ENCODE measurements around the gene SDK1. TPM values are rescaled to one million over a fixed set of nuclear protein-coding genes. Genes with fewer than 3 reads are reported as not detected.
A peak's percentile ranks its signal among the peaks of the same experiment; 100 is the strongest.

Gene SDK1, protein sequence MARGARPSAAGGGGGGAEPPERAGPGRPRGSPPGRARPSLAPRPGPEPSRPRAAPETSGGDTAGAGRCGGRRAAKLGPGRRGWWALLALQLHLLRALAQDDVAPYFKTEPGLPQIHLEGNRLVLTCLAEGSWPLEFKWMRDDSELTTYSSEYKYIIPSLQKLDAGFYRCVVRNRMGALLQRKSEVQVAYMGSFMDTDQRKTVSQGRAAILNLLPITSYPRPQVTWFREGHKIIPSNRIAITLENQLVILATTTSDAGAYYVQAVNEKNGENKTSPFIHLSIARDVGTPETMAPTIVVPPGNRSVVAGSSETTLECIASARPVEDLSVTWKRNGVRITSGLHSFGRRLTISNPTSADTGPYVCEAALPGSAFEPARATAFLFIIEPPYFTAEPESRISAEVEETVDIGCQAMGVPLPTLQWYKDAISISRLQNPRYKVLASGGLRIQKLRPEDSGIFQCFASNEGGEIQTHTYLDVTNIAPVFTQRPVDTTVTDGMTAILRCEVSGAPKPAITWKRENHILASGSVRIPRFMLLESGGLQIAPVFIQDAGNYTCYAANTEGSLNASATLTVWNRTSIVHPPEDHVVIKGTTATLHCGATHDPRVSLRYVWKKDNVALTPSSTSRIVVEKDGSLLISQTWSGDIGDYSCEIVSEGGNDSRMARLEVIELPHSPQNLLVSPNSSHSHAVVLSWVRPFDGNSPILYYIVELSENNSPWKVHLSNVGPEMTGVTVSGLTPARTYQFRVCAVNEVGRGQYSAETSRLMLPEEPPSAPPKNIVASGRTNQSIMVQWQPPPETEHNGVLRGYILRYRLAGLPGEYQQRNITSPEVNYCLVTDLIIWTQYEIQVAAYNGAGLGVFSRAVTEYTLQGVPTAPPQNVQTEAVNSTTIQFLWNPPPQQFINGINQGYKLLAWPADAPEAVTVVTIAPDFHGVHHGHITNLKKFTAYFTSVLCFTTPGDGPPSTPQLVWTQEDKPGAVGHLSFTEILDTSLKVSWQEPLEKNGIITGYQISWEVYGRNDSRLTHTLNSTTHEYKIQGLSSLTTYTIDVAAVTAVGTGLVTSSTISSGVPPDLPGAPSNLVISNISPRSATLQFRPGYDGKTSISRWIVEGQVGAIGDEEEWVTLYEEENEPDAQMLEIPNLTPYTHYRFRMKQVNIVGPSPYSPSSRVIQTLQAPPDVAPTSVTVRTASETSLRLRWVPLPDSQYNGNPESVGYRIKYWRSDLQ (N-terminal part only)
- 9.9 TPM for total RNA-seq

DNA sequence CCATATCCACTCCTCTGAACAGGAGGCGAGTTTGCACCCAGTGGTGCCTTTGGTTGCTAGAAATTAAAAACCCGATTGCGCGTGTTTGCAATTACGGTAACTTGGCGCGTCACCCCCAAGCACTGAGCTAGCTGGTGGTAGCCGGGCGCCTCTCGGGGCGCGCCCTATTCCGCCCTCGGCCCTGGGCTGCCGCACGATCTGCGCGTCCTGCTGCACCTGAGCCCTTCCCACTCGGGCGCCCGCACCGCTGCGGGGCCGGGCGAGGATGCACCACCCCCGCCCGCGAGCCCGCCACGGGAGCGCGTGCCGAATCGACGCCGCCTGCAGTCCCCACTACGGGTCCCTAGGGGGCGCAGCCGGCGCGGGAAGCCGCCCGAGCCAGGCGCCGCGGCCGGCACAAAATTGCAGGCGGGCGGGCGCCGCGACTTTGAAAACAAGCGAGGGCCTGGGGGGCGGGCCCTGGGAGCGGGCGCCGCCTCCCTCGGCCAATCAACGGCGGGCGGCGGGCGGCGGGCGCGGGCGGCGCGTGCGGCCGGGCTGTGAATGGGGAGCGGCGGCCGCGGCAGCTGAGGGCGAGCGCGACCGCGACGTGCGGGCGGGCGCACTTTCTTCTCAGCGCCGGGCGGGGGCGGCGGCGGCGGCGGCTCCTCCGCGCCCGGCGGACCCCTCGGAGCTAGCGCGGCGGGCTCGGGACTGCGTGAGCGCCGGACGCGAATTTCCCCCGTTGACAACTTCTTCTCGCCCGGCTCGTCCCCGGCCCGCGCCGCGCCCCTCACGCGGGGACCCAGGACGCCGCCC, at the start of gene SDK1:
Gene SDK1, plus strand, starts transcription at position 602 of the 798 bp plus-strand sequence. CDS start 335 bp downstream, outside the sequence.
- peak; percentile 96 for DNase-seq

DNA sequence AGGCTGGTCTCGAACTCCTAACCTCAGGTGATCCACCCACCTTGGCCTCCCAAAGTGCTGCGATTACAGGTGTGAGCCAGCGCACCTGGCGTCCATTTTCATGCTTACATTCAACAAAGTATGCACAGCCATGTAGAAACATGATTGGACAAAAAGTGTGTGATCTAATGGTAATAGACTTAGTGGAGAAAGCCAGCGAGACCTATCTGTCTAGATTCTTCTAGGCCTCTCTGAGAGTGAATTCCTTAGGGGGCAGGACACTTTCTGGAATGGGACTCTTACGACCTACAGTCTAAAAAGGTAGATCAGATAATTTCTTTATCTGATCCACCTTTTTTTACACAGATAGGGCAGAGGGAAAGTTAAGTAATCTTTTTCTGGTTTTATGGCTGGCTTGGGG, 46.3 kb upstream of the SDK1 start:
- no peak for DNase-seq

DNA sequence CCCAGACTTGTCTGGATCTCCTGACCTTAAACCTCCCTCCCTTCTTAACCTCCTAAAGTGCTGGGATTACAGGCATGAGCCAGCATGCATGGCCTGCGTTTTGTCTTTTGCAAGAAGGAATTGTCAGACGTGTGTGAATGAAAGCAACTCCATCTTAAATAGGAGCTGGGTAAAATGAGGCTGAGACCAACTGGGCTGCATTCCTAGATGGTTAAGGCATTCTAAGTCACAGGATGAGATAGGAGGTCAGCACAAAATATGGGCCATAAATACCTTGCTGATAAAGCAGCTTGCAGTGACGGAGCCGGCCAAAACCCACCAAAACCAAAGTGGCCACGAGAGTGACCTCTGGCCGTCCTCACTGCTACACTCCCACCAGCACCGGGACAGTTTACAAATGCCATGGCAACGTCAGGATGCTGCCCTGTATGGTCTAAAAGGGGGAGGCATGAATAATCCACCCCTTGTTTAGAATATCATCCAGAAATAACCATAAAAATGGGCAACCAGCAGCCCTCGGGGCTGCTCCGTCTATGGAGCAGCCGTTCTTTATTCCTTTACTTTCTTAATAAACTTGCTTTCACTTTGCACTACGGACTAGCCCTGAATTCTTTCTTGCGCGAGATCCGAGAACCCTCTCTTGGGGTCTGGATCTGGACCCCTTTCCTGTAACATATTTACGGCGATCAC, 41.2 kb upstream of the SDK1 start:
- DNase-seq: peak; percentile 21

DNA sequence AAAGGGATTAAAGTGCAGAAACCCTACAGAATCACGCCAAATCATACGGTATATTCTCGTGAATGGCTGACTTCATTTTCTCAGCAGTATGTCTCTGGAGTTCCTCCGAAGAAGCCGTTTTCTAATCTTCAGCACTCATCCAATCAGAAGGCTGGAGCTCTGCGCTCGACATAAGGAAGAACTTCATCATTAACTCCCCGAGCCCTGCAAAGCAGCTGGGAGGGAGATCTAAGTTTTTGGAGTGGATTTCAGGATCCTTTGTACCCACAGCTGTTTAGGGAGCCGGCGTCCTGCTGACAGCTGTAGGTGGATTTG, 40.7 kb upstream of the SDK1 start:
- DNase-seq: peak; percentile 84

DNA sequence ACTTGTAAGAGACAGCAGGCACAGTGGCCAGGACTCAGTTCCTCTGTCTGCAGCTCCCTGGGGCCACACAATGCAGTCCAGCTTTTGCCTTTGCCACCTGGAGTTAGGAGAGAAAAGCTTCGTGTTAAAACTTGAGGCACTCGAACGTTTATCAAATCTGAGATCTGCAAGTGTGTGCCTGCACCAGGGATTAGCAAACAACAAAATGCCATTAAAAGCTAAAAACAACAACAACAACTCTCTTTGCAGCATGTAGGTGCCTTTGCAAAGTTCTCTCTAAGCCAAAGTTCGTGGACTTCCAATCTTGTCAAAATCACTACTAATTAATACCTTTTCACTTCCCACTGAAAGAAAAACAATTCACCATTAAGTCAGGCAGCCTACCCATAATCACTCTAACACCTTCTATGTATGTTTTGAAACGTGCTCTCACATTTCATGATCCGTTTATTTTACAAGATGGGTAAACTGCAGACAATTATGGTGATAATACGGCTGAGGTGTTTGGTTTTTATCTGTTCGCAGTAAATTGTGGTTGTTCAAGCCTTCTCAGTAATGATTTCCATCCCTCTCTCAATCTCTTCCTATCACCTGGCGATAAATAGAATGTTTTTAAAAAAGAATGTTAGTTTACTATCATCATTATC, 36.2 kb upstream of the SDK1 start:
- DNase-seq: no peak

DNA sequence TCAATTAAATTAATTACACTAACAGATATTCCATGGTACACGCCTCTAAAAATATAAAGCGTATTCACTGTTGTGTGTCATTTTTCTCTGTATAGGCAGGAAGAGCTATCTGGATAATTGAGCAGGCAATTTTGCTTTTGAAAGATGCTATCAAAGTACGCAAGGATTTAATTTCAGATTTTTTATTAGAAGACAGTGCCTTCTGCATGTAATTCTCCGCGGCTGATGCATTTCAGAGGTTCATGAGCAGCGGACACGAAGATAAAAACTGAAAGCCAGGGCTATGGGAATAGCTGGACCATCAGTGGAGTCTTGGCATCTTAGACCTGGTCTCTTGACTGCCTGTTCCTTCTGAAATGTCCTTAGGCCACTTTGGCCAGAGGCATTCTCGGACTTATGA, 35.7 kb upstream of the SDK1 start:
- DNase-seq: no peak

DNA sequence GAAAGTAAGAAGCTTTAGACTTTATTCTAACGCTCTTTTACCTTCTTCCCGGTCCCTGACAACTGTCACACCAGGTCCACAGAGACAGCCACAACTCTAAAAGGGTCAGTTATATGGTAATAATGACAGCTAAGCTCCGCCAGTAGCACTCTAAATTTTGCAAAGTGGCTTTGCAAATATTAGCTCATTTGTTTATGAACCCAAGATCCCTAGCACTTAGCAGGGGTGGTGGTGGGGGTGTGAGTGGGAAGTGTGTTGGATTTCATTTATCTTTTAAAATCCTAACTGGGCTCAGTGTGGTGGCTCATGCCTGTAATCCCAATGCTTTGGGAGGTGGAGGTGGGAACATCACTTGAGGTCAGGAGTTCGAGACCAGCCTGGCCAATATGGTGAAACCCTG, 34.8 kb upstream of the SDK1 start:
- no peak for DNase-seq

DNA sequence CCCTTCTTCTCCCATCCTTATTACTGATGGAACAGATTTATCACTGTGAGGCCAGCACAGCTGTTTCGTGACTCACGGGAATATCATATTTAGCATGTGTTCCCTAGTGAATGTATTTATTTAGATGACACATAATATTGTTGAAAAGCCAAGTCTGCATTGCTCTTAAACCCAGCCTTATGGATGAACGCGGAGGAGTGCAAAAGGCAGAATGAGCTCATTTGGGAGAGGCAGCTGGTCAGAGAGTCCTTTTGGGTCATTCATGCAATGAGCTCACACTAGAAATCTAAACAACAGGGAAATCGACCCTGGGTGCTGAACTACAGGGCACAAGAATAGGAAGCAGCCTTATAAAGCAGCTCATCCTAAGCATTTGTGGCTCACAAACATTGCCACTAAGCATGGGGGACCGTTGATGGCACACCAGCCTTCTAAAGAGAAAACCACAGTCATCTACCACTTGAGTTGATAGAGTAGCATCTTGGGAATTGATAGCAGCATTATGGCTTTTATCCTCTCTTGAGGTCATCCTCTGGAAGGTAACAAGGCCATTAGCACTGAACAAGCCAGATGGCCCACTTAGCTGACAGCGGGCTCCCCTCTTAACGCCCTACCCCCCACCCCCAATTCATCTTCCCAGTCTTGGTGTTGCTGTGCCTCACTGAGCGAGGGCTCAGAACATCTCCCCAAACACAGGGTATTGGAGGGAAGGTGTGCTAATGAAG, 32.9 kb upstream of the SDK1 start:
- DNase-seq: peak; percentile 79

DNA sequence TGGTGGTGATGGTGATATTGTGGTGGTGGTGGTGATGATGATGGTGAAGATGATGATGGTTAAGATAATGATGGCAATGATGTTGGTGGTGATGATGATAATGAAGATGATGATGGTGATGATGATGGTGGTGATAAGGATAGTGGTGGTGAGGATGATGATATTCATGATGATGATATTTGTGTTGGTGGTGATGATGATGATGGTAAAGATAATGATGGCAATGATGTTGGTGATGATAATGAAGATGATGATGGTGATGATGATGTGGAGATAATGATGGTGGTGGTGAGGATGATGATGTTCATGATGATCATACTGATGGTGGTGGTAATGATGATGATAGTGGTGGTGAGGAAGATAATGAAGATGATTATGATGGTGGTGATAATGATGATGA, 30.7 kb upstream of the SDK1 start:
- no peak for DNase-seq

DNA sequence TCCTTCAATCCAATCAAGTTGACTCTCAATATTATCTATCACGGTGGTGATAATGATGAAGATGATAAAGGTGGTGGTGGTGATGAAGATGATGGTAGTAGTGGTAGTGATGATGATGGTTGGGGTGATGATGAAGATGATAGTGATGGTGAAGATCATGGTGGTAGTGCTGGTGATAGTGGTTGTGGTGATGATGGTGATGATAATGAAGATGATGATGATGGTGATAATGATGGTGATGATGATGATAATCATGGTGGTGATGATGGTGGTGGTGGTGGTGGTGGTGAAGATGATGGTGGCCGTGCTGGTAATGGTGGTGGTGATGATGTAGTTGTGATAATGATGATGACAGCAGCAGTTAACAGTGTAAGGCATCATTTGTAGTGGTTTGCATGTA, 29.8 kb upstream of the SDK1 start:
- no peak for DNase-seq

DNA sequence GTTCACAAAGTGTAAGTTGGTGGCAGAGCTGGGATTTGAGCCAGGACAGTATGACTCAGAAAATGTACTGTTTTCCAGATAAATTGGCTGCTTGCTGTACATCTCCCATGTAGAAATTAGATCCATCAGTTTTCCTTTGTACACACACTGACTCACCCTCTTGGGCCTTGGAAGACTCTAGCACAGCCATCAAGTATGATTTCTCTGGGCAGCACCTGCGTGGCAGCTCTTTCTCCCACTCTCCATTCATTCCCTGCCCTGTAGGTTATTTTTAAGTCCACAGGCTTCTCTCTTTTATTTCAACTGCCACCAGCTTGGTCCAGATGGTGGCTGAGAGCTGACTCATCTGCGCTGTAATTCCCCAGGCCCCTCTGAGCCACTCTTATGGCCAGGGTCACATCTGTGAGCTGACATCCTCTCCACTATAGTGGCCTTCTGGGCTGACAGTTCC, 28.3 kb upstream of the SDK1 start:
- DNase-seq: peak; percentile 32

DNA sequence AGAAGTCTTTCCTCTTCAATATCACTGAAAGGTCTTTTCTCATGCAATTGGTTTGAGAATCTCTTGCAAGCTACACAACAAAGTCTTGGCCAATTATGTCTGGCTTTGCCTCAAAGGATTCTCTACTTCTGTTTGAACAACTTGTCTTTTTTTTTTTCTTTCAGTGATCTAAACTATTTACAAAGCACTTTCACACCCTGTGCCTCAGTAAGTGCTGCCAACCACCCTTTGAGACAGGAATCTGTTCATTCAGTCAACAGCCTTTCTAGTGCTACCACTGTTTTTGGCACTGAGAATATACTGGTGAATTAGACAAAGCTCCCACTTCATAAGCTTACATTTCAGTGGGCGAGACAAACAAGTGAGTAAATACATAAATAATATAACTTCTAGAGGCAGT, 26.9 kb upstream of the SDK1 start:
- DNase-seq: no peak

DNA sequence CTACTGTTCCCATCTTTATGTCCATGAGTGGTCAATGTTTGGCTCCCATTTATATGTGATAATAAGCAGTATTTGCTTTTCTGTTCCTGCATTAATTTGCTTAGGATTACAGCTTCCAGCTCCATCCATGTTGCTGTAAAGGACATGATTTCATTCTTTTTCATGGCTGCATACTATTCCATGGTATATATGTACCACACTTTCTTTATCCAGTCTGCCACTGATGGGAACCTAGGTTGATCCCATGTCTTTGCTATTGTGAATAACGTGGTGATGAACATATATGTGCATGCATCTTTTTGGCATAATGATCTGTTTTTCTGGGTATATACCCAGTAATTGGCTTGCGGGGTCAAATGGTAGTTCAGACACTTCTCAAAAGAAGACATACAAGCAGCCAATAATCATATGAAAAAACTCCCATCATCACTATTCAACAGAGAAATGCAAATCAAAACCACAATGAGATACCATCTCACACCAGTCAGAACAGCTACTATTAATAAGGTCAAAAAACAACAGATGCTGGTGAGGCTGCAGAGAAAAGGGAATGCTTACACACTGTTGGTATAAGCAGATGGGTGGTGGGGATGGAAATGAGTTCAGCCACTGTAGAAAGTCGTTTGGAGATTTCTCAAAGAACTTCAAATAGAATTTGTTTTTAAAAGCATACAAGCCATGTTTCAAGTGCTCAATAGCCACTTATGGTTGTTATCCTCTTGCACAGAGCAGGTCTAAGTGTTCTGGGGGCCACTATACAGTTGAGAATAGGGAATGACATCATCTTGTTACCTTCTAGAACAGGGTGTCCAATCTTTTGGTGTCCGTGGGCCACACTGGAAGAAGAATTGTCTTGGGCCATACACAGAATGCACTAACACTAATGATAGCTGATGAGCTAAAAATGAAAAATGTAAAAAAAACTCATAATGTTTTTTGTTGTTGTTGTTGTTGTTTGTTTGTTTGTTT, 23.2 kb upstream of the SDK1 start:
- no peak for DNase-seq

DNA sequence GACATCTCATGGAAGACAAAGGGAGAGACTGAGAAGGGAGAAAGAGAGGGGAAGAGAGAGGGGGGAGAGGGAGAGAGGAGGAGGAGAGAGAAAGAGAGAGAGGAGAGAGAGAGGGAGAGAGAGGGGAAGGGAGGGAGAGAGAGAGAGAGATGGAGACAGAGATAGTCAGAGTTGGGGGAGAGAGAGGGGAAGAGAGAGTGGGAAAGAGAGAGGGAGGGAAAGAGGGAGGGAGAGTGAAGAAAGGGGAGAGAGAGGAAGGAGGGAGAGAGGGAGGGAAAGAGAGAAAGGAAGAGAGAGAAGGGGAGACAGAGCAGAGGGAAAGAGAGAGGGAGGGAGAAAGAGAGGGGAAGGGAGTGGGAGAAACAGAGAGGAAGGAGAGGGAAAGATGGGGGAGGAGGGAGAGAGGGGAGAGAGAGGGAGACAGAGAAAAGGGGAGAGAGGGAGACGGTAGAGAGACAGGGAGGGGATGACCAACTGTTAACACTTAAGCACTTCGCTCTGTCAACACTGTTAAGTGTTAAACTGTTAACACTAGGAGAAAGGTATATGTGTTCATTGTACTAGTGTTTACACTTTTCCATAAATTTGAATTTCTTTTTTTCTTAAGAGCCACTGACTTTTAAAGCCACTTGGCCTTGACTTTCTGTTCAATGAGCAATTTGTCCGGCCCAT, 21.8 kb upstream of the SDK1 start:
- DNase-seq: no peak

DNA sequence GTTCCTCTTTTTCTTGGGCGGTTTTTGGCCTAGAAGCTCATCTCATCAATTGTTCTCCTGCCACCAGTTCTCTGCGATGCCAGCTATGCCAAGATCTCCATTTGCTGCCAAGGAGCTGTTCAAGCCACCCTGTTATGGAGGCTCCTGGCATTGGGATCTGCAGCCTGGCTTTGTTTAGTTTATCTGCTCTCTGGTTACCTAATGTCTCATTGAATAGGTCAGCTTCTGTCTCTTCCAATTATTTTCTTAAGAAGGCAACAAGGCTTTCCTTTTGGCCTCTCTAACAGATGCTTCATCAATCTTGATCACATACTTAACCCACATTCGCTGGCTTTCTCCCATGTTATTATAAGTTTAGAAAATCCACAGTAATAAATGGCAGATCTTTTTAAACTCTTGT, 20.6 kb upstream of the SDK1 start:
- no peak for DNase-seq

DNA sequence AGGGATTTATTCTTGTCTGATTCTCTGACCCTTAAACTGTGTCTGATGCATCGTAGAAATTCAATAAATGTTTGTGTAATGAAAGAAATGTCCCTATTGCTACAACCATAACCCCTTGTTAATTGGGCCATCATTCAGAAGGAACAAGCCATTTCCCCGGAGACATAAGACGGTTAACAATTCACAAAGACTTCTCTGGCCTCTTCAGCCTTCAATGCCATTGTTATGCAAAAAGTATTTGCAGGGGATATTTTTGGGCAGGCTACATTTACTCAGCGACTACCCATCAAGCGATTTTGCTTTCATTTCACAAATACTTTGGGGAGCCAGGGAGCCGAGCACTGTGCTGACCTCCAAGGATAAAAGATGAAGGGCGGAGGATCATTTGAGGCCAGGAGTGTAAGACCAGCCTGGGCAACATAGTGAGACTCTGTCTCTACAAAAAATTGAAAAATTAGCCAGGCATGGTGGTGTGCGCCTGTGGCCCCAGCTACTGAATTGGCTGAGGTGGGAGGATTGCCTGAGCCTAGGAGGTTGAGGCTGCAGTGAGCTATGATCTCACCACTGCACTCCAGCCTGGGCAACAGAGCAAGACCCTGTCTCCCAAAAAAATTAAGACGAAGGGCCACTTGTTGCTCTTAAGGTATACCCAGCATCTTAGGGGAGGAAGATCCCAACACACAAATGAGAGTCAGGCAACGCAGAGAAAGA, 20.0 kb upstream of the SDK1 start:
- DNase-seq: no peak

DNA sequence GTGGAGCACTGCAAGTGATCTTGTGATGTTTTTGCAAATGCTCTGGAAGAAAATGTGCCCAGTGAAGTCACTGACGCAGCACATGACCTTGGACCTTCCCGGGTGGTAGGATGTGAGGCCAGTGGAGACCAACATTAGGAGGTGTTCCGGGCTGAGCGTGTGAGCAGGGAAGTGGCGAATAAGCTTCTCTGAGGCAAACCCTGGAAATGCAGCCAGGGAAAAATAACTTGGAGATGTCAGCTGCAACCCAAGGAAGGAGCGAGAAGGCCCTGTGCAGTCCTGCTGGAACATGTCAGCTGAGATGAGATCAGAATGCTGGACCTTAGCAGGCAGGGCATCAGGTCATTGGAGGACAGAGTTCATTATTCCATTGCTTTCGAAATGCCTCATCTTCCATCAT, 18.6 kb upstream of the SDK1 start:
- no peak for DNase-seq

All from tongue (tissue), 2 donors.